GM19463 (cell line): ENCODE results near the gene GINS1.
A peak's percentile ranks its signal among the peaks of the same experiment; 100 is the strongest.

Experiments
- ATAC-seq: cut with Tn5 transposase; IDR thresholded peaks from one replicate; pipeline ENCODE4 v1.9.1; 2021; ENCODE audit warnings: mild to moderate bottlenecking, moderate library complexity; ENCODE audit not compliant: unreplicated experiment

The GINS1 gene

GRCh38 chr20:25453035-25453810 is 45.8 kb downstream of the GINS1 start:
- ATAC-seq = no peak

- no peak for ATAC-seq
These were observed 46.9 kb downstream of the GINS1 start for GRCh38 chr20:25454153-25454900.

- ATAC-seq = no peak
These were observed 50.6 kb downstream of the GINS1 start for GRCh38 chr20:25457886-25458680.

- ATAC-seq = no peak
These were observed 51.8 kb downstream of the GINS1 start for GRCh38 chr20:25459111-25459830.

GRCh38 chr20:25459916-25460535 is 52.6 kb downstream of the GINS1 start:
- ATAC-seq = no peak

GRCh38 chr20:25460566-25461280 is 53.2 kb downstream of the GINS1 start:
- no peak for ATAC-seq

GRCh38 chr20:25461281-25461650 is 53.8 kb downstream of the GINS1 start:
- ATAC-seq = no peak

- no peak for ATAC-seq
These were observed 54.5 kb downstream of the GINS1 start for GRCh38 chr20:25461786-25462545.

GRCh38 chr20:25464501-25465242 is 57.2 kb downstream of the GINS1 start:
- no peak for ATAC-seq

- no peak for ATAC-seq
These were observed 58.0 kb downstream of the GINS1 start for GRCh38 chr20:25465243-25466135.

- ATAC-seq = no peak
These were observed 59.4 kb downstream of the GINS1 start for GRCh38 chr20:25466846-25467245.

- ATAC-seq = no peak
These were observed 60.0 kb downstream of the GINS1 start for GRCh38 chr20:25467441-25467840.

- ATAC-seq = no peak
These were observed 60.9 kb downstream of the GINS1 start for GRCh38 chr20:25468126-25469075.

- ATAC-seq = no peak
These were observed 62.1 kb downstream of the GINS1 start for GRCh38 chr20:25469558-25469957.

- ATAC-seq = peak; percentile 77
These were observed 62.6 kb downstream of the GINS1 start for GRCh38 chr20:25470045-25470444.

- ATAC-seq = no peak
These were observed 63.5 kb downstream of the GINS1 start for GRCh38 chr20:25471020-25471419.
